Omental fat pad (tissue), 4 donors: Measurements from ENCODE around the gene LCN15. TPM values are rescaled to one million over a fixed set of nuclear protein-coding genes. Genes with fewer than 3 reads are reported as not detected.
"Not testable (repeated sequence)": the region's sequence is repeated elsewhere in the genome, so short reads cannot be mapped to it uniquely, and the experiment has no call there.

ENCODE experiments used
- ATAC-seq: fragments of 150-250 bp; one replicate; pipeline ENCODE4 v1.9.1; 2016; ENCODE audit warnings: mild to moderate bottlenecking, moderate library complexity; ENCODE audit not compliant: low FRiP score
- DNase-seq: peaks from one replicate; pipeline ENCODE4 v3.0.0-alpha.2; 2019; ENCODE audit warnings: low spot score
- CTCF ChIP-seq, 3 donors: fragments of 450-650 bp; IDR thresholded peaks; one replicate each; pipeline ENCODE4 v1.5.1; 2016 to 2017; ENCODE audit warnings: antibody characterized with exemption in 3 of 3, mild to moderate bottlenecking in 3 of 3, moderate library complexity in 2 of 3
- total RNA-seq, 4 donors: library from RNA; depleted of rRNA; stranded (reverse); fragments of >200 nt; gene quantifications; one replicate each; pipeline ENCODE4 v1.1.0, GENCODE V29; 2016

The LCN15 gene
- total RNA-seq, 4 donors from 2014 or later, result not detected

GRCh38 chr9:136799079-136799853 is 34.9 kb upstream of the LCN15 start:
- TF ChIP-seq CTCF (IDR thresholded peaks at IDR 0.05), result no peak
- DNase-seq (no peak), ATAC-seq (no peak)

GRCh38 chr9:136798708-136799078 is 34.4 kb upstream of the LCN15 start:
- ATAC-seq, result no peak
- TF ChIP-seq CTCF (IDR thresholded peaks at IDR 0.05), result no peak
- no peak for DNase-seq

- not testable (repeated sequence) for ATAC-seq, DNase-seq
Measured at GRCh38 chr9:136796775-136797347, 32.5 kb upstream of the LCN15 start.

GRCh38 chr9:136796238-136796774 is 32.0 kb upstream of the LCN15 start, which contains the start of gene CCDC183:
Gene CCDC183 (plus strand): TSS chr9:136796338. CDS start chr9:136796398, 60 bp downstream.
- ATAC-seq, result no peak
- no peak for TF ChIP-seq CTCF (IDR thresholded peaks at IDR 0.05)
- DNase-seq, result no peak

GRCh38 chr9:136795000-136795348 is 30.7 kb upstream of the LCN15 start:
- no peak for ATAC-seq
- DNase-seq, result no peak
- TF ChIP-seq CTCF (IDR thresholded peaks at IDR 0.05), result no peak

- no peak for ATAC-seq
- no peak for DNase-seq
- TF ChIP-seq CTCF (IDR thresholded peaks at IDR 0.05), result no peak
Measured at GRCh38 chr9:136794281-136794999, 30.1 kb upstream of the LCN15 start.
